ENCODE measurements around the gene PTPRD. TPM values are rescaled to one million over a fixed set of nuclear protein-coding genes. Genes with fewer than 3 reads are reported as not detected.
"Not testable (repeated sequence)": the region's sequence is repeated elsewhere in the genome, so short reads cannot be mapped to it uniquely, and the experiment has no call there.

PTPRD gene
- total RNA-seq, 3 donors from 2014 or later, result 2.9 to 5.4 (median 3.6) TPM

DNA sequence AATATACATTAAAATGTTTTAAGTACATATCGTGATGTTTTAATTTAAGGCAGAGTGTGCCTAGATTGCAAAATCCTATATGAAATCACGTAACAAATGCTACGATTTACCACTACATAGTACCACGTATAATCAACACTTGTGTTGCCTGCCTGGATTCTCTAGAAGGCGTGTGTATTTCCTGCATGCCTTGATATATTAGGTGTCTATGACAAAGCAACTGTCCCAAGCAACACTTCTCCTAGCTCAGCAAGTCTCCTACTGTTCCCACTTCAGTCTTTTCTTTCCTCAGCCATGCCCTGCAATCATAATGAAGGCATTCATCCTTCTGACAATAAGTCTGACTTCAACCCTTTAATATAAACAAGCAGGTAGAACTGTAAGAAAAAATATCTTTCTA, 89.6 kb downstream of the PTPRD start:
- no peaks in the 10 kb centered on the region for H3K36me3 ChIP-seq
- no peak overlapping the region for H3K4me3 ChIP-seq
- H3K9me3 ChIP-seq, result no peaks in the 10 kb centered on the region
- no peaks in the 10 kb centered on the region for H3K27me3 ChIP-seq
- TF ChIP-seq POLR2AphosphoS5 (IDR thresholded peaks at IDR 0.05) (no peak), POLR2A (IDR thresholded peaks at IDR 0.05) (no peak)
- TF ChIP-seq, protein P1, sequence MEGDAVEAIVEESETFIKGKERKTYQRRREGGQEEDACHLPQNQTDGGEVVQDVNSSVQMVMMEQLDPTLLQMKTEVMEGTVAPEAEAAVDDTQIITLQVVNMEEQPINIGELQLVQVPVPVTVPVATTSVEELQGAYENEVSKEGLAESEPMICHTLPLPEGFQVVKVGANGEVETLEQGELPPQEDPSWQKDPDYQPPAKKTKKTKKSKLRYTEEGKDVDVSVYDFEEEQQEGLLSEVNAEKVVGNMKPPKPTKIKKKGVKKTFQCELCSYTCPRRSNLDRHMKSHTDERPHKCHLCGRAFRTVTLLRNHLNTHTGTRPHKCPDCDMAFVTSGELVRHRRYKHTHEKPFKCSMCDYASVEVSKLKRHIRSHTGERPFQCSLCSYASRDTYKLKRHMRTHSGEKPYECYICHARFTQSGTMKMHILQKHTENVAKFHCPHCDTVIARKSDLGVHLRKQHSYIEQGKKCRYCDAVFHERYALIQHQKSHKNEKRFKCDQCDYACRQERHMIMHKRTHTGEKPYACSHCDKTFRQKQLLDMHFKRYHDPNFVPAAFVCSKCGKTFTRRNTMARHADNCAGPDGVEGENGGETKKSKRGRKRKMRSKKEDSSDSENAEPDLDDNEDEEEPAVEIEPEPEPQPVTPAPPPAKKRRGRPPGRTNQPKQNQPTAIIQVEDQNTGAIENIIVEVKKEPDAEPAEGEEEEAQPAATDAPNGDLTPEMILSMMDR (IDR thresholded peaks at IDR 0.05), result no peak
- no peak for DNase-seq (ENCODE audit: low spot score in 2 of 2)
- intact Hi-C loops (cut with DNase I; ENCODE audit: low total_unique reads), result no loop called here
- no peaks in the 10 kb centered on the region for H3K4me1 ChIP-seq
- H3K27ac ChIP-seq, result no peak overlapping the region

DNA sequence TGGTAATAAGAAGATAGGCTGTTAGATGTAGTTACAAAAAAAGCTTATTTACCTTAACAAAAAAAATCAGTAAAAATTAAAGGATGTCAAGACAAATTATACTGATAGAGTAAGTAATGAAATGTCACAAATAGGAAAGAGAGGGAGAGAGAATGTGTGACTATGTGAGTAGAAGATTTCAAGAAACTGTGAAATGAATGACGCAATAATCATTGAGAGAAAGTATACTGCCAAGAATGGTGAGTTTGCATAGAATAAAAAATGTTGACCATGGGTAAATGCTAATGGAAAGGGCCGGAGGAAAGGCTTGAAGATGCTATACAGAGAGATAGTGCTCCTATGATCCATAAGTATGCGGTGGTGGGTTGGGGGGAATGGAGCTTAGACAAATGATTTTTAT, 100.7 kb downstream of the PTPRD start:
- Histone ChIP-seq H3K27me3 (no peaks in the 10 kb centered on the region), H3K9me3 (peaks cover 0 to 8% of the 10 kb centered on the region in 2 donors), H3K27ac (no peak overlapping the region), H3K36me3 (no peaks in the 10 kb centered on the region), H3K4me3 (no peak overlapping the region), H3K4me1 (no peaks in the 10 kb centered on the region)
- no peak for DNase-seq (ENCODE audit: low spot score in 2 of 2)
- TF ChIP-seq POLR2AphosphoS5 (IDR thresholded peaks at IDR 0.05), result no peak
- TF ChIP-seq, protein P1 (IDR thresholded peaks at IDR 0.05), result no peak
- no peak for TF ChIP-seq POLR2A (IDR thresholded peaks at IDR 0.05)
- intact Hi-C loops (cut with DNase I; ENCODE audit: low total_unique reads), result no loop called here

- no peak for DNase-seq (ENCODE audit: low spot score in 2 of 2)
- Histone ChIP-seq H3K27me3 (no peaks in the 10 kb centered on the region), H3K36me3 (no peaks in the 10 kb centered on the region), H3K27ac (no peak overlapping the region), H3K9me3 (peaks cover 0 to 5% of the 10 kb centered on the region in 2 donors), H3K4me3 (no peak overlapping the region), H3K4me1 (no peaks in the 10 kb centered on the region)
- no peak for TF ChIP-seq POLR2A (IDR thresholded peaks at IDR 0.05)
- TF ChIP-seq POLR2AphosphoS5 (IDR thresholded peaks at IDR 0.05), result no peak
- TF ChIP-seq, protein P1 (IDR thresholded peaks at IDR 0.05), result no peak
- intact Hi-C loops (cut with DNase I; ENCODE audit: low total_unique reads), result no loop called here
Measured at GRCh38 chr9:10488937-10489336, 123.9 kb downstream of the PTPRD start.

- Histone ChIP-seq H3K4me3 (no peak overlapping the region), H3K36me3 (no peaks in the 10 kb centered on the region), H3K9me3 (peaks cover 0 to 14% of the 10 kb centered on the region in 2 donors), H3K27me3 (no peaks in the 10 kb centered on the region), H3K4me1 (no peaks in the 10 kb centered on the region), H3K27ac (no peak overlapping the region)
- intact Hi-C loops (cut with DNase I; ENCODE audit: low total_unique reads), result no loop called here
- no peak for DNase-seq (ENCODE audit: low spot score in 2 of 2)
- TF ChIP-seq POLR2AphosphoS5 (IDR thresholded peaks at IDR 0.05), result no peak
- no peak for TF ChIP-seq POLR2A (IDR thresholded peaks at IDR 0.05)
- TF ChIP-seq, protein P1 (IDR thresholded peaks at IDR 0.05), result no peak
Measured at GRCh38 chr9:10479172-10479571, 133.6 kb downstream of the PTPRD start.

DNA sequence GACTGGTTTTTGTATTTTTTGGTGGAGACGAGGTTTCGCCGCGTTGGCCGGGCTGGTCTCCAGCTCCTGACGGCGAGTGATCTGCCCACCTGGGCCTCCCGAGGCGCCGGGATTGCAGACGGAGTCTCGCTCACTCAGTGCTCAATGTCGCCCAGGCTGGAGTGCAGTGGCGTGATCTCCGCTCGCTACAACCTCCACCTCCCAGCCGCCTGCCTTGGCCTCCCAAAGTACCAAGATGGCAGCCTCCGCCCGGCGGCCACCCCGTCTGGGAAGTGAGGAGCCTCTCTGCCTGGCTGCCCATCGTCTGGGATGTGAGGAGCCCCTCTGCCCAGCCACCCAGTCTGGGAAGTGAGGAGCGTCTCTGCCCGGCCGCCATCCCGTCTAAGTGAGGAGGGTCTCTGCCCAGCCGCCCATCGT, 163.6 kb downstream of the PTPRD start:
- H3K4me3 ChIP-seq; intact Hi-C loops (cut with DNase I; ENCODE audit: low total_unique reads); DNase-seq (ENCODE audit: low spot score in 2 of 2); H3K27ac ChIP-seq; H3K4me1 ChIP-seq; H3K9me3 ChIP-seq; H3K27me3 ChIP-seq; H3K36me3 ChIP-seq: not testable (repeated sequence)

DNA sequence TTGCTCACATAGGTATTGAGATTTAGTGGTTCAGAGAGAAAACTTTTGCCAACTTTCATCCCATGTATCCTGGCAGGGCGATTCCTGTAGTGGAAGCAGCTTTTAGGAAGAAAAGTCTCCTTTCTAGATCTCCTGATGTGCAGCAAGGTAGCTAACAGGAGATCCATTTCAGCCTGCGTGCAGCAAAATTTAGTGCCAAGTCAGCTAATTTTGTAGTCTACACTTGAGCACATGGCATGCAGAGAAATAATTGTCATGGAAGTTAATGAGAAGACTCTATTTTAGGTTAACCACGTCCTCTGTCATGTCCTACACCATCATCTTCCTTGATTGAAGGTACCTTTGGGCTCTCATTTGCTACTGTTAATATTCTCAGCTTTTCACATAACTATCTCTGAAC, 165.8 kb downstream of the PTPRD start:
- no peaks in the 10 kb centered on the region for H3K9me3 ChIP-seq
- DNase-seq (ENCODE audit: low spot score in 2 of 2), result no peak
- intact Hi-C loops (cut with DNase I; ENCODE audit: low total_unique reads), result no loop called here
- no peak overlapping the region for H3K4me3 ChIP-seq
- H3K4me1 ChIP-seq, result no peaks in the 10 kb centered on the region
- H3K27me3 ChIP-seq, result no peaks in the 10 kb centered on the region
- H3K27ac ChIP-seq, result no peak overlapping the region
- TF ChIP-seq POLR2A (IDR thresholded peaks at IDR 0.05) (no peak), POLR2AphosphoS5 (IDR thresholded peaks at IDR 0.05) (no peak)
- TF ChIP-seq, protein P1 (IDR thresholded peaks at IDR 0.05), result no peak
- no peaks in the 10 kb centered on the region for H3K36me3 ChIP-seq
